ENCODE results near the gene CDK13.

CDK13 gene

GRCh38 chr7:40024048-40024447 is 74.0 kb downstream of the CDK13 start:
- Mint-ChIP-seq H3K4me3 (no peak overlapping the region), H3K36me3 (peaks cover 51% of the 10 kb centered on the region), H3K9me3 (no peaks in the 10 kb centered on the region), H3K27ac (peak overlapping the region; percentile 35), H3K4me1 (peaks cover 18% of the 10 kb centered on the region)
- ATAC-seq (no peak), DNase-seq (ENCODE audit: low spot score in 2 of 2) (no peak)

GRCh38 chr7:40024841-40025240 is 74.8 kb downstream of the CDK13 start:
- ATAC-seq (no peak), DNase-seq (ENCODE audit: low spot score in 2 of 2) (no peak)
- no peaks in the 10 kb centered on the region for H3K9me3 Mint-ChIP-seq

GRCh38 chr7:40027545-40027944 is 77.5 kb downstream of the CDK13 start:
- H3K27ac Mint-ChIP-seq: no peak overlapping the region
- peaks cover 75% of the 10 kb centered on the region for H3K36me3 Mint-ChIP-seq
- ATAC-seq (peak; percentile 45), DNase-seq (ENCODE audit: low spot score in 2 of 2) (no peak)
- no peaks in the 10 kb centered on the region for H3K9me3 Mint-ChIP-seq
- H3K4me3 Mint-ChIP-seq: no peak overlapping the region
- peaks cover 27% of the 10 kb centered on the region for H3K4me1 Mint-ChIP-seq

More at GRCh38 chr7:40024841-40025240, 74.8 kb downstream of the CDK13 start:
- Mint-ChIP-seq H3K4me3 (no peak overlapping the region), H3K4me1 (peaks cover 18% of the 10 kb centered on the region), H3K27ac (no peak overlapping the region), H3K36me3 (peaks cover 57% of the 10 kb centered on the region)

GRCh38 chr7:40033826-40034225 is 83.8 kb downstream of the CDK13 start:
- Mint-ChIP-seq H3K9me3 (peaks cover 3% of the 10 kb centered on the region), H3K4me3 (no peak overlapping the region), H3K27ac (peak overlapping the region; percentile 43), H3K36me3 (peaks cover 33% of the 10 kb centered on the region), H3K4me1 (peaks cover 28% of the 10 kb centered on the region)
- DNase-seq (ENCODE audit: low spot score in 2 of 2) (no peak), ATAC-seq (no peak)

DNA sequence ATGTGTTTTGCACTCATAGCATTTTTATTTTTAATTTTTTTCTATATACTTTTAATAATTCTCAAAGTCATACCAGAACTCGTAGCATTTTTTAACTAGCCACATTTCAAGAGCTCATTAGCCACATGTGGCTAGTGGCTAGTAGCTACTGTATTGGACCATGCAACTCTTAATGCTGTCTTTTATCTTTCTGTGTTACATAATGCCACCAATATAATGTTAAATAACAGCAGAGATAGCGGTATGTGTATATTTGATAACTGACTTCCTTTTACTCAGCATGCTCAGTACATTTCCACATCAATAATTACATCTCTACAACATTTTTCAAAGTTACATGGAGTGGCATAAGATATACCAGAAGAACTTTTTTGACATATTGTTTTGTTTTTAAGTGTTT is 91.4 kb downstream of the CDK13 start:
- Mint-ChIP-seq H3K9me3 (peaks cover 3% of the 10 kb centered on the region), H3K4me3 (no peak overlapping the region), H3K27ac (no peak overlapping the region), H3K36me3 (peaks cover 58% of the 10 kb centered on the region), H3K4me1 (peaks cover 15% of the 10 kb centered on the region)
- ATAC-seq (no peak), DNase-seq (ENCODE audit: low spot score in 2 of 2) (no peak)

GRCh38 chr7:40043164-40043563 is 93.1 kb downstream of the CDK13 start:
- peaks cover 59% of the 10 kb centered on the region for H3K36me3 Mint-ChIP-seq
- DNase-seq (ENCODE audit: low spot score in 2 of 2) (no peak), ATAC-seq (no peak)
- H3K9me3 Mint-ChIP-seq: no peaks in the 10 kb centered on the region
- peaks cover 9% of the 10 kb centered on the region for H3K4me1 Mint-ChIP-seq
- no peak overlapping the region for H3K4me3 Mint-ChIP-seq
- no peak overlapping the region for H3K27ac Mint-ChIP-seq

GRCh38 chr7:40047661-40048060 is 97.6 kb downstream of the CDK13 start:
- DNase-seq (ENCODE audit: low spot score in 2 of 2): no peak
- Mint-ChIP-seq H3K9me3 (no peaks in the 10 kb centered on the region), H3K36me3 (peaks cover 45% of the 10 kb centered on the region), H3K4me3 (no peak overlapping the region), H3K4me1 (peaks cover 9% of the 10 kb centered on the region), H3K27ac (no peak overlapping the region)
- ATAC-seq: no peak

- peaks cover 29% of the 10 kb centered on the region for H3K36me3 Mint-ChIP-seq
- no peak overlapping the region for H3K4me3 Mint-ChIP-seq
- H3K4me1 Mint-ChIP-seq: no peaks in the 10 kb centered on the region
- no peak for DNase-seq (ENCODE audit: low spot score in 2 of 2)
- peak overlapping the region; percentile 5 for H3K27ac Mint-ChIP-seq
- H3K9me3 Mint-ChIP-seq: no peaks in the 10 kb centered on the region
- no peak for ATAC-seq
Observed at GRCh38 chr7:40057292-40057691, 107.2 kb downstream of the CDK13 start.

GRCh38 chr7:40058026-40058425 is 108.0 kb downstream of the CDK13 start:
- ATAC-seq (no peak), DNase-seq (ENCODE audit: low spot score in 2 of 2) (no peak)
- H3K4me3 Mint-ChIP-seq: no peak overlapping the region
- peak overlapping the region; percentile 5 for H3K27ac Mint-ChIP-seq
- no peaks in the 10 kb centered on the region for H3K9me3 Mint-ChIP-seq
- H3K36me3 Mint-ChIP-seq: peaks cover 36% of the 10 kb centered on the region
- H3K4me1 Mint-ChIP-seq: no peaks in the 10 kb centered on the region

DNA sequence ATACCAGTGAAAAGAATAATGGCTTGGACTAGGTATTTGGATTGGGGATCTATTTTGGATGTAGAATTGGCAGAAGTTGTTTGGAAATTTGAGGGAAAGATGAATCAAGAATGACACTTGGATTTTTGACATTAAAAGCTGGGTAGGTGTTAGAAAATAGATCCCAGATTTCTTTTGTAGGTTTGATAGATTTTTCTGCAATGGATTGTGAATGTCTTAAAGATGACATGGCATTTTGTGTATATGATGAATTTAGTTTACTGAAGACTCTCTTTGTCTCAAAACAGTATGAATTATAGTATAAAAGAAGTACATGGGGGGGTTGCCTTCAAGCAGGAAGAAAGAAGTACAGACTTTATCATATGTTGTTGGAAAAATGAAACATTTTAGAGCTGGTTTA is 108.6 kb downstream of the CDK13 start:
- ATAC-seq (no peak), DNase-seq (ENCODE audit: low spot score in 2 of 2) (no peak)
- H3K4me3 Mint-ChIP-seq: no peak overlapping the region
- peak overlapping the region; percentile 3 for H3K27ac Mint-ChIP-seq
- H3K4me1 Mint-ChIP-seq: no peaks in the 10 kb centered on the region
- H3K9me3 Mint-ChIP-seq: no peaks in the 10 kb centered on the region
- H3K36me3 Mint-ChIP-seq: peaks cover 34% of the 10 kb centered on the region

GRCh38 chr7:40059057-40059456 is 109.0 kb downstream of the CDK13 start:
- Mint-ChIP-seq H3K27ac (peak overlapping the region; percentile 3), H3K4me3 (no peak overlapping the region), H3K36me3 (peaks cover 36% of the 10 kb centered on the region), H3K9me3 (no peaks in the 10 kb centered on the region), H3K4me1 (no peaks in the 10 kb centered on the region)
- DNase-seq (ENCODE audit: low spot score in 2 of 2) (no peak), ATAC-seq (no peak)

DNA sequence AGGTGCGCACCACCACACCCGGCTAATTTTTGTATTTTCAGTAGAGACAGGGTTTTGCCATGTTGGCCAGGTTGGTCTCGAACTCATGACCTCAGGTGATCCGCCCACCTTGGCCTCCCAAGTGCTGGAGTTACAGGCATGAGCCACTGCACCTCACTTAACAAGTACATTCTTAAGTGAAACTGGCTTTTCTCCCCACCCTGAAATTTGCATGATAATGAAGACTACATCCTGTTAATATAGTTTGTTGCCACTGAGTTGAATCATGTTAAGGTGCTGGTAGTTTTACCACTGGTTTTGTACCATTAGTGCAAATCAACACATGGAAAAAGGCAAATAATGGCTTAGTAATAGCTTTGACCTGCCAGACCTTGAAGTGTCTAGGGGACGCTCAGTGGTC is 122.2 kb downstream of the CDK13 start:
- no peak for DNase-seq (ENCODE audit: low spot score in 2 of 2)

DNA sequence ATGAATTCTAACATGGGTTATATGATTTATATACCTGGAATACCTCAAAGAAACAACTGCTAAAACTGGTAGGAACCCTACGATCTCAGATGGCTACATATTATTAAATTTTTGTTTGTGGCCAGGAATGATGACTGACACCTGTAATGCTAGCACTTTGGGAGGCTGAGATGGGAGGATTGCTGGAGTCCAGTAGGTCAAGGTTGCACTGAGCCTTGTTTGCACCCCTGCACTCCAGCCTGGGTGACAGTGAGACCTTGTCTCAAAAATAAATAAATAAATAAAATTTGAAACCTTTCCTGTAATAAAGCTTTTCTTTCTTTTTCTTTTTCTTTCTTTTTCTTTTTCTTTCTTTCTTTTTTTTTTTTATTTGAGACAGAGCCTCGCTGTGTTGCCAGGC is 123.2 kb downstream of the CDK13 start:
- H3K27ac Mint-ChIP-seq: no peak overlapping the region
- H3K4me3 Mint-ChIP-seq: no peak overlapping the region
- no peaks in the 10 kb centered on the region for H3K9me3 Mint-ChIP-seq
- no peaks in the 10 kb centered on the region for H3K4me1 Mint-ChIP-seq
- no peak for ATAC-seq
- DNase-seq (ENCODE audit: low spot score in 2 of 2): no peak
- peaks cover 23% of the 10 kb centered on the region for H3K36me3 Mint-ChIP-seq

More for the DNA sequence above, 122.2 kb downstream of the CDK13 start:
- H3K4me3 Mint-ChIP-seq: no peak overlapping the region
- no peaks in the 10 kb centered on the region for H3K9me3 Mint-ChIP-seq
- H3K4me1 Mint-ChIP-seq: no peaks in the 10 kb centered on the region
- ATAC-seq: no peak
- peaks cover 22% of the 10 kb centered on the region for H3K36me3 Mint-ChIP-seq
- H3K27ac Mint-ChIP-seq: no peak overlapping the region

- Mint-ChIP-seq H3K9me3 (no peaks in the 10 kb centered on the region), H3K4me1 (no peaks in the 10 kb centered on the region), H3K36me3 (peaks cover 40% of the 10 kb centered on the region), H3K4me3 (no peak overlapping the region), H3K27ac (no peak overlapping the region)
- DNase-seq (ENCODE audit: low spot score in 2 of 2) (no peak), ATAC-seq (no peak)
Observed at GRCh38 chr7:40077849-40078248, 127.8 kb downstream of the CDK13 start.

- Mint-ChIP-seq H3K36me3 (peaks cover 96% of the 10 kb centered on the region), H3K4me1 (no peaks in the 10 kb centered on the region), H3K9me3 (no peaks in the 10 kb centered on the region), H3K27ac (no peak overlapping the region), H3K4me3 (no peak overlapping the region)
- ATAC-seq (no peak), DNase-seq (ENCODE audit: low spot score in 2 of 2) (no peak)
Observed at GRCh38 chr7:40092182-40092581, 142.1 kb downstream of the CDK13 start.

- H3K4me1 Mint-ChIP-seq: no peaks in the 10 kb centered on the region
- H3K36me3 Mint-ChIP-seq: peaks cover 87% of the 10 kb centered on the region
- no peak overlapping the region for H3K4me3 Mint-ChIP-seq
- no peaks in the 10 kb centered on the region for H3K9me3 Mint-ChIP-seq
- DNase-seq (ENCODE audit: low spot score in 2 of 2) (no peak), ATAC-seq (no peak)
- H3K27ac Mint-ChIP-seq: peak overlapping the region; percentile 71
Observed at GRCh38 chr7:40093631-40094350, 143.7 kb downstream of the CDK13 start.

All from stimulated activated effector memory CD8-positive, alpha-beta T cell treated with anti-CD3 and anti-CD28 coated beads, Interleukin-12 subunit alpha, Interleukin-12 subunit beta, amount 100 ng/mL, for 72 hours (primary cell).